NCI-H2029 treated with DMSO at 0.1 percent for 48 hours (cell line): ENCODE measurements around the gene MC1R.
"Not testable (repeated sequence)": the region's sequence is repeated elsewhere in the genome, so short reads cannot be mapped to it uniquely, and the experiment has no call there.

Source experiments
- DNase-seq: peaks from one replicate; lab custom pipeline; 2025; lab: John Stamatoyannopoulos, UW

Gene MC1R

DNA sequence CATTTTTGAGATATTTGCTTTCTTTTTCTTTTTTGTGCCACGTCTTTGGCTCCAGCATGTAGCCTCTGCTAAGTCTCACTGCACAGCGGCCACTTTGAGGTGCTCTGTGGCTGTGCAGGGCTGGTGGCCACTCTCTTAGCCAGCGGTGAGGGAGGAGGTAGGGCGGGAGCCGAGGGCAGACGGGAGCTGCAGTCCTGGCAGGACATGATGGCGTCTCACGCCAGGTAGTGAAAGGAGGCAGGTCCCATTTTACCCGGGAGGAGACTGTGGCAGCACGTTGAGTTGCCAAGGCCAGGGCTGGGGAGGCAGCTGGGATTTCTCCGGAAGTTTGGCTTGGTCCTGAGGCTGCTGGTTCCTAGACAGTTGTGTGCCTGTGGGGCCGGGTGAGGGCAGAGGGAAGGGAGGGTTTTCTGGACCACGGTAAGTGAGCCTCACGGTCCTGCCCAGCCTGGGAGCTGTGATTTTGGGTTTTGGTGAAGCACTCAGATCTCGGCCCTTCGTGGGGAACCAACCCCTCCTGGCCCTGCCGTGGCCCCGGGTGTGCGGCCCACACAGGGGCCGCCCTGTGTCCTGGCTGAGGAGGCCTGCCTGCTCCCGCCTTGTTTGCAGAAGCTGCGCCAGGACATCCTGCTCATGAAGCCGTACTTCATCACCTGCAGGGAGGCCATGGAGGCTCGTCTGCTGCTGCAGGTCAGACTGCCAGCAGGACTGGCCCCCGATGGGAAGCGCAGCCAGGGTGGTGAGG is 44.3 kb downstream of the MC1R start:
- DNase-seq, result no peak

DNA sequence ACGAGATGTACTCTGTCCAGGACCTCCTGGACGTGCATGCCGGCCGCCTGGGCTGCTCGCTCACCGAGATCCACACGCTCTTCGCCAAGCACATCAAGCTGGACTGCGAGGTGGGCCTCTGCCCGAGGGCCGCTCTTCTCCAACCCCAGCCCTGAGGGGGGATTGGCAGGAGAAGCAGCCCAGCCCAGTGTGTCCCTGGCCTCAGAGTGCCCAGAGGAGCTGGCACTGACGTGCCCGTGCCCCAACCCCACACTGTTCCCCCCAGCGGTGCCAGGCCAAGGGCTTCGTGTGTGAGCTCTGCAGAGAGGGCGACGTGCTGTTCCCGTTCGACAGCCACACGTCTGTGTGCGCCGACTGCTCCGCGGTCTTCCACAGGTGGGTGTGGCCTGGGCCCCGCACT is 45.5 kb downstream of the MC1R start:
- DNase-seq, result no peak

DNA sequence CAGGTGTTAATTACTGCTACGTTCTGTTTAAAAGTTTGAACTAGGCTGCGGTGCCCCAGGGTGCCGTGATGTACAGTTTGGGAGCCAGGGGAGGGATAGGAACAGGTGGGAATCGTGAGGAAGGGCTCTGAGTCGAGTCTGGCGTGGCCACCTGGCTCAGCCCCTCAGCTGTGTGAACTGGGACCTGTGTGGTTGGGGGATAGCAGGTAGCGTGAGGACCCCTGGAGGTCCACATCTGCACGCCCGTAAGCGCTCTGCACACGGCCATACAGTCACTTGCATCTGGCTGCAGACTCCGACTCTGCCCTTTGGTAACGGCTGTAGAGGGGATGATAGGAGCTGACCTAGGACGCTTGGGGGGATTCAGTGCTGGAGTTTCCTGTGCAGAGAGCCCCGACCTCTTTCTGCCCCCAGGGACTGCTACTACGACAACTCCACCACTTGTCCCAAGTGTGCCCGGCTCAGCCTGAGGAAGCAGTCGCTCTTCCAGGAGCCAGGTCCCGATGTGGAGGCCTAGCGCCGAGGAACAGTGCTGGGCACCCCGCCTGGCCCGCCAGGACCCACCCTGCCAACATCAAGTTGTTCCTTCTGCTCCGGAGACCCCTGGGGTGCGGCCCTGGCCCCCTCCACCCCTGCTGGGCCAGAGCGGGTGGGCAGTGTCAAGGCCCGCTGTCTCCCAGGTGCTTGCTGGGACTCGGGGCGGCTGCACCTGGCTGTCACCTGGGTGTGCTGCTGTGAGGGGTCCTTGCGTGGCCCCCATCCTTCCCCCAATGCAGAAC is 47.0 kb downstream of the MC1R start:
- DNase-seq, result no peak

DNA sequence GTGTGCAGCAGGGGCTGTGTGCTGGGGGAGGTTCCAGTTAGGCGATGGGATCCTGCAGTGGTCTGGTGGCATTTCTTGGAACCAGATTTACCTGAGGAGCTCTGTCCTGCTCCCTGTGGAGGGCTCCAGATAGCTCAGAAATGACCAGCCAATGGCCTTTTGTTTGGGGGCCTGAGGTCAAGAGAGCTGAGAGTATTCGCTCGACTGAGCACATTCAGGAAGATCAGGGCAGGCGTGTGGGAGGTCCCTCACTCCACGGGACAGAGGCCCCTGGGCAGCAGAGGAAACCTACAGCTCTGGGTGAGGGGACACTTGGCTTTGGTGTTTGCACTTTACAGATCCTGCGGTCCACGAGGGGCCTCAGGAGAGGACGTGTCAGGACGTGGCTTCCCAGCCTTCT is 48.1 kb downstream of the MC1R start:
- no peak for DNase-seq

DNA sequence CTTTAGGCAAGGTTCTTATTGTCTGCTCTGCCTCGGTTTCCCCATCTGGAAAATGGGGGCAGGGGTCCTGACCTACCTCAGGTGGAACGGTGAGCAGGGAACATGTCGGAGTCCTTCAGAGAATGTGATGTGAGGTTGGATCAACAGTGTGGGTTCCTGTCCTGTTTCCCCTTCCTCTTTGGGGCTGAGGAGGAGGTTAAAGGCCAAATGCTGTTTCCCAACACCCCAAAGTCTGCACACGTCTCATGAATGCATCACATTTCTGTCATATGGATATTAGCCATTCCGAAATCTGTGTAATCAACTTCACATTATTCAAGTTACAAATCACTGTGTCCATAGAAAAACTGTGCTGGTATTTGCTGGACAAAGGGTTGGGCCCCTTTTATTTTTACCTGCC is 48.8 kb downstream of the MC1R start:
- not testable (repeated sequence) for DNase-seq

DNA sequence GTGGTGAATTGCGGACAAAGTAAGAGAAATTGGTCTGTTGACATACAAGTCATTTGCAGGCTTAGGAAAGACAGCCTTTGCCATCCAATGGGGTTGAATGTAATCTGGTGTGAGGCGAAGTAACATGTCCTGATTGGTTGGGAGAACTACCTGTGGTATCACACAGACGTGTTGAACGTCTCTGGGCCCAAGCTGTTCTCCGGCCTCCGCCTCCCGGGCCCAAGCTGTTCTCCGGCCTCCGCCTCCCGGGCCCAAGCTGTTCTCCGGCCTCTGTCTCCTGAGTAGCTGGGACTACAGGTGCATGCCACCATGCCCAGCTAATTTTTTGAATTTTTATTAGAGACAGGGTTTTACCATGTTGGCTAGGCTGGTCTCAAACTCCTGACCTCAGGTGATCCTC is 49.4 kb downstream of the MC1R start:
- DNase-seq, result not testable (repeated sequence)

DNA sequence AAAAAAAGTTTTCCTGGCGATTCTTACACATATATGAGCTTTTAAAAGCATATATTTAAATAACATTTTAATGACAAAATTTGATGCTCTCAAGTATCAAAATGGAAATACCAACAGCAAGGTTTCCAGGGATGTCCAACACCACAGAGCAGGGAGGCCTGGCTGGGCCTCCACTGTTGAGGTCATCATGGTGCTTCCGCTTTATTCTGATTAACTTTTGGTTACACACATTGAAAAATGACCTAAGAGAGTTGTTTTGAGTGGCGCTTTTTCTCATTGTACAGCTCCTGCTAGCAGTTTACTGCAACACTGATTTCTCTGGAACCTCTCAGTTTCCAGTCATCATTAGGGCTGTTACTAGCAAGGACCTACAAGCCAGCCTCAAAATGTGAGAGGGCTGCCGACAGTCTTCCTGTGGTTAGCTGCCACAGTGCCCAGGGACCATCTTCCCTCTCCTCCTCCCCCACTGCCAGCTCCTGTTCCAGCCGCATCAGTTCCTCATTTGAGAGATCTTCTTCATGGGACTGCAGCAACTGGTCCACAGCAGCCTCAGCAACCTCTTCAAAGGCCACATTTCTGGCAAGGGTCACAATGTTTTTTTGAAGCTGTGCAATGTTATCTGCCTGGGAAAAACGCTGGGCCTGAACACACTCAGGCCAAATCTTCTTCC is 51.2 kb downstream of the MC1R start:
- DNase-seq, result no peak
